GM18519 (cell line): Measurements from ENCODE around the gene SLC44A4.
"Not testable (repeated sequence)": the region's sequence is repeated elsewhere in the genome, so short reads cannot be mapped to it uniquely, and the experiment has no call there.

Experiments
- ATAC-seq: cut with Tn5 transposase; IDR thresholded peaks from one replicate; pipeline ENCODE4 v1.9.1; 2021; ENCODE audit warnings: mild to moderate bottlenecking, moderate library complexity; ENCODE audit not compliant: unreplicated experiment, low FRiP score

The SLC44A4 gene

GRCh38 chr6:31881136-31881859, 2.5 kb upstream of the SLC44A4 start:
- no peak for ATAC-seq

GRCh38 chr6:31880616-31881015, 1.8 kb upstream of the SLC44A4 start:
- ATAC-seq: no peak

GRCh38 chr6:31879901-31880300, 1.1 kb upstream of the SLC44A4 start:
- no peak for ATAC-seq

- ATAC-seq: no peak
Observed at GRCh38 chr6:31879143-31879542, 346 bp upstream of the SLC44A4 start.

- no peak for ATAC-seq
Observed at GRCh38 chr6:31878222-31878621, 575 bp downstream of the SLC44A4 start.

GRCh38 chr6:31877651-31878161, 1.1 kb downstream of the SLC44A4 start:
- no peak for ATAC-seq

GRCh38 chr6:31877125-31877650, 1.6 kb downstream of the SLC44A4 start:
- no peak for ATAC-seq

GRCh38 chr6:31876357-31876756, 2.4 kb downstream of the SLC44A4 start:
- ATAC-seq: no peak

- ATAC-seq: no peak
Observed at GRCh38 chr6:31875877-31876276, 2.9 kb downstream of the SLC44A4 start.

- ATAC-seq: no peak
Observed at GRCh38 chr6:31874836-31875572, 3.8 kb downstream of the SLC44A4 start.

- no peak for ATAC-seq
Observed at GRCh38 chr6:31874084-31874670, 4.6 kb downstream of the SLC44A4 start.

- no peak for ATAC-seq
Observed at GRCh38 chr6:31871046-31871659, 7.6 kb downstream of the SLC44A4 start.

GRCh38 chr6:31870385-31870921, 8.3 kb downstream of the SLC44A4 start:
- no peak for ATAC-seq

GRCh38 chr6:31869343-31869742, 9.5 kb downstream of the SLC44A4 start:
- no peak for ATAC-seq

GRCh38 chr6:31868658-31868971, 10.2 kb downstream of the SLC44A4 start:
- ATAC-seq: not testable (repeated sequence)

GRCh38 chr6:31865205-31866118, 13.3 kb downstream of the SLC44A4 start:
- no peak for ATAC-seq

GRCh38 chr6:31864818-31865204, 14.0 kb downstream of the SLC44A4 start:
- ATAC-seq: no peak

- ATAC-seq: not testable (repeated sequence)
Observed at GRCh38 chr6:31864123-31864562, 14.7 kb downstream of the SLC44A4 start.
